Left renal cortex interstitium (tissue), 4 donors: ENCODE data around the gene MNT. TPM values are rescaled to one million over a fixed set of nuclear protein-coding genes. Genes with fewer than 3 reads are reported as not detected.

Experiments
- DNase-seq, 4 donors: peaks; one replicate each; pipeline ENCODE4 v3.0.0-alpha.2; 2013; ENCODE audit warnings: low read depth in 4 of 4, low spot score in 2 of 4, missing footprints in 1 of 4
- polyA plus RNA-seq, 4 donors: library from polyadenylated mRNA; unstranded; fragments of 120-200 nt; gene quantifications; one replicate each; pipeline ENCODE4 v1.2.1, GENCODE V29; 2013; ENCODE audit not compliant: insufficient read length in 4 of 4

Gene MNT
- polyA plus RNA-seq, 4 donors = 11.3 to 23.0 (median 17.4) TPM

- no peak for DNase-seq
These were observed 16.3 kb downstream of the MNT start for GRCh38 chr17:2384439-2385127.

GRCh38 chr17:2383628-2384167, 17.2 kb downstream of the MNT start:
- no peak for DNase-seq

DNA sequence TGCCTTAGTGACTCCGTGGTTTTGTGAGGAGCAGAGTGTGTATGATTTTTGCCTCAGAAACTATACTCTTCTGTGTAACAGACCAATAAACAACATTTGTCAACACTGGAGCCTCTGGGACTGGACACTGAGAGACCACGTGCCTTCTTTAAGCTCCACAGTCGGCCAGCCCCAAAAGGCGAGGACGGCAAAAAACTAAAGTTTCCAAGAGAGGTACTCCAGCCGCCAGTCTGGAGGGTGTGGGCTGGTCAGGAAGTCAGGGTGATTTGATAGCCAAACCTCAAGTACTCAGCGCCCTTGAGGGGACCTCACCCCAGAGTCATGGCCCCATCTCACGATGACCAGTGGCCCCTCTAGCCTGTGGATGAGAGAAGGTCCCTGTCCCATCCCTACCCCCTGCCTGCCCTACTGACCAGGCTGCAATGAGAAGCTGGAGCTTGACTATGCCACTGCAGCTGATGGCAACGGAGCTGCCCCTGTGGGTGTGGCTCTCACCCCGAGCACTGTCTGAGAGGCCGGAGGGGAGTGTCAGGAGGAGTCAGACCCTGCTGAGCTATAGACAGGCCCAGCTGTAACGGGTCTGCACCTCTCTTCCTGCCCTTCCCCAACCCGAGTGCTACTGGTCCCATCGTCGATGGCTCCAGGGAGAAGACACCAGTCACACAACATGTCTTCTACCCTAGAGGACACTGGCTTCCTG, 19.8 kb downstream of the MNT start:
- no peak for DNase-seq

DNA sequence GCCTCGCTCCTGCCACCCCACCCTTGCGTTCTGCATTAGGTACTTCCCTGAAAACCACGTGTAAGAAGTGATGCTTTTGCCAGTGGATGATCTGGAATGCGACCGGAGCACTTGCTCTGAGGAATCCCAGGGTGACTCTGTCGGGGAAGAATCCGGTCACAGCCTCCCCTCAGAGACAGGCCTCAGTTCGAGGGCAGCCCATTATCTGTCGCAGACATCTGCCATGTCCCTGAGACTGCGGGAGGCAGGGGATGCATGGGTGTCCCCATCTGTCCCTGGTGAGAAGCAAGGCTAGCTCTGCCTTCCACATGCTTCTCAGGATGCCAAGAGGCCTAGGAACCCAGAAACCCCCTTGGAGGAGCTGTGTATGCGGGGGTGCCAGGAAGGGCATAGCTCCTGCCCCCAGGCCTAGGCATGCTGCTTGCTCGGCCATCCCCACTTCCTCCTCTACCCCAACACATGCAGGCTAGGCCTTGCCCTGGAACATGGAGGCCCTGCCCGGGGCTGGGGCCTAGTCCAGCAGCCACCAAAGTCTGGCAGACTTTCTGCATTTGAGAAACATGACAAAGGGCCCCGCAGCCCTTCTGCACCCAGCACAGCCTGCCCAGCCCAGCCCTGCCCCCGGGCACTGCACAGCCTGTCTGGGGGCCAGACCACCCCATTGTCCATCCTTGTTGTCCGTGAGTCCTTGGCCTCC, 20.5 kb downstream of the MNT start:
- DNase-seq = no peak

- no peak for DNase-seq
These were observed 21.2 kb downstream of the MNT start for GRCh38 chr17:2379489-2380225.

DNA sequence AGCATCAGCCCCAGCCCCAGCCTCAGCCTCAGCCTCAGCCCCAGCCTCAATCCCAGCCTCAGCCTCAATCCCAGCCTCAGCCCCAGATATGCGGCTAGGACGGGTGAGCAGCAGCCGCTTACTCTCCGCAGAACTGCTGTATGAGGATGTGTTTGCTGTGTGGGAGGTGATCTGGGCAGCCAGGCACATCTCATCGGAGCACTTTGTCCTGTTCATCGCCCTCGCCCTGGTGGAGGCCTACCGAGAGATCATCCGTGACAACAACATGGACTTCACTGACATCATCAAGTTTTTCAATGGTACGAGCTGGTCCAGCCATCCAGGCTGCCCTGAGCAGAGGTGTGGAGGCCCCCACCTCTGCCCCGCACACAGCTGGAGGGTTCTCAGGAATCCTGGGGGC, 22.0 kb downstream of the MNT start:
- no peak for DNase-seq

DNA sequence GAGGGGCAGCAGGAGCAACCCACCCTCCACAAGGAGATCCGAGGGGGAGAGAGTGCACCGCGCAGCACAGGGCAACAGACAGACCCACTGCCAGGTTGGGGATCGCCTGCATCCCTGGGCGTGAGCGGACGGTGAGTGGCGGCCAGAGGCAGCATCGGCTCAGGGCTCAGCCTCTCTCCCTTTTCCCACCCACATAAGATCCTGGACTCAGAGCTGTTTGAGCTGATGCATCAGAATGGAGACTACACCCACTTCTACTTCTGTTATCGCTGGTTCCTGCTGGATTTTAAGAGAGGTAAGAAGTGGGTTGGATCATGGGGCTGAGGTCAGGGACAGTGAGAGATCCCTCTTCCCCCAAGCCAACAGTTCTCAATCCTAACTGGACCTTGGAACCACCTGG, 23.2 kb downstream of the MNT start:
- no peak for DNase-seq

DNA sequence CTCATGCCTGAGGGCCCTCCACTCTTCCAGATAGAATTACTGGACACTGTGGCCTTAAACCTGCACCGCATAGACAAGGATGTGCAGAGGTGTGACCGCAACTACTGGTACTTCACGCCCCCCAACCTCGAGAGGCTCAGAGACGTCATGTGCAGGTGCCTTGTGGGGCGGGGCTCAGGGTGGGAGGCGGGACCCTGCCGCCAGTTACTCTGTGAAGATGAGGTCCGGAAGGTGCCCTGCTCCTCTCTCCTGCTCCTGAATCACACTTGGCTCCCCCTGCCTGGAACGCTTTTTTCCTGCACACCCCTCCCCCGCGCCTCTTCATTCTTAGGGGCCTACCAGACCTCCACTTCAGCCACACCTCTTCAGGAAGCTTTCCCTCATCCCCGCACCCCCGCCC, 24.8 kb downstream of the MNT start:
- no peak for DNase-seq

DNA sequence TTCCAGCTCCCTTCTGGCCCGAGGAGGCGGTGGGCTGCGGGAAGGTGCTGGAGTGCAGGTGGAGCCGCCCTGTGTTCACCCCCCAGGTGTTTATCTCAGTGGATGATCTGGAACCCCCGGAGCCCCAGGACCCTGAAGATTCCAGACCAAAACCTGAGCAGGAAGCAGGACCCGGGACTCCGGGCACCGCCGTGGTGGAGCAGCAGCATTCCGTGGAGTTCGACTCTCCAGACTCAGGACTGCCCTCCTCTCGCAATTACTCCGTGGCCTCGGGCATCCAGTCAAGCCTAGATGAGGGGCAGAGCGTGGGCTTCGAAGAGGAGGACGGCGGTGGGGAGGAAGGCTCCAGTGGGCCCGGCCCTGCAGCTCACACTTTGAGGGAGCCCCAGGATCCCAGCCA, 25.5 kb downstream of the MNT start:
- no peak for DNase-seq

- no peak for DNase-seq
These were observed 26.1 kb downstream of the MNT start for GRCh38 chr17:2374549-2375285.

- no peak for DNase-seq
These were observed 27.7 kb downstream of the MNT start for GRCh38 chr17:2373179-2373578.

GRCh38 chr17:2372681-2373080, 28.2 kb downstream of the MNT start:
- DNase-seq = no peak

GRCh38 chr17:2372180-2372579, 28.7 kb downstream of the MNT start:
- no peak for DNase-seq

GRCh38 chr17:2371183-2372130, 29.4 kb downstream of the MNT start:
- no peak for DNase-seq

- DNase-seq = no peak
These were observed 30.7 kb downstream of the MNT start for GRCh38 chr17:2370211-2370589.

GRCh38 chr17:2369551-2370210, 31.2 kb downstream of the MNT start:
- no peak for DNase-seq

- no peak for DNase-seq
These were observed 31.8 kb downstream of the MNT start for GRCh38 chr17:2369039-2369438.

DNA sequence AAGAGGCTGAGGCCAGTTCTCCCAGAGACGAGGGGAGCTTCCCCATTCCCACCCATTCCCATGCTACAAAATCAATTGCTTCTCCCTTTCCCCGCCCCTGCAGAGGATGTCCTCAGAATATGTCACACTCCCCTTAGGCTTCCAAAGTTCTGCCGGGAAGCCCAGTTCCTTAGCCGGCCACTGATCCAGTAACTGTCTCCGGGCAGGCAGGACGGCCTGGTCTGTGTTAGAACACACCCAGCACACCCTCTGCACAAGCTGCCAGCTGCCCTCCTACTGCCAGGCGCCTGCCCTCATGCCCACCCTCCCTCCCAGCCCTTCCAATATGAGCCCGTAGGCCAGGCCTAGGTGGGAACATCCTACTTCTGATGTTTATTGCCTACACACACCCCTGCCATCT, 32.5 kb downstream of the MNT start:
- DNase-seq = no peak
